Peyer's patch (tissue), 4 donors: ENCODE measurements around the gene GAS2L1. TPM values are rescaled to one million over a fixed set of nuclear protein-coding genes. Genes with fewer than 3 reads are reported as not detected.

Experiments used
- DNase-seq, 3 donors: peaks; one replicate each; pipeline ENCODE4 v3.0.0-alpha.2; 2017 to 2019
- H3K27ac ChIP-seq, 4 donors: fragments of 200-600 bp; sonication (generic); one replicate each; pipeline ENCODE4 v1.5.1; 2016 to 2019
- H3K27me3 ChIP-seq, 2 donors: fragments of 200-600 bp; sonication (generic); one replicate each; pipeline ENCODE4 v1.5.1; 2019
- H3K36me3 ChIP-seq, 3 donors: fragments of 200-600 bp; sonication (generic); one replicate each; pipeline ENCODE4 v1.5.1; 2016 to 2019
- H3K4me1 ChIP-seq, 4 donors: fragments of 200-600 bp; sonication (generic); one replicate each; pipeline ENCODE4 v1.5.1; 2016 to 2019
- H3K4me3 ChIP-seq, 4 donors: fragments of 200-600 bp; sonication (generic); 1 replicate in 3 of 4; 2 replicates in 1 of 4; pipeline ENCODE4 v1.5.1; 2016 to 2019; ENCODE audit warnings: mild to moderate bottlenecking in 1 of 4
- H3K9me3 ChIP-seq, 4 donors: fragments of 200-600 bp; sonication (generic); one replicate each; pipeline ENCODE4 v1.5.1; 2016 to 2019; ENCODE audit warnings: mild to moderate bottlenecking in 1 of 4
- POLR2A ChIP-seq, 2 donors: fragments of 450-650 bp; IDR thresholded peaks; one replicate each; pipeline ENCODE4 v1.5.1; 2017; ENCODE audit warnings: antibody characterized with exemption in 2 of 2, mild to moderate bottlenecking in 2 of 2, moderate library complexity in 2 of 2
- total RNA-seq, 4 donors: library from RNA; depleted of rRNA; stranded (reverse); fragments of >200 nt; gene quantifications; one replicate each; pipeline ENCODE4 v1.1.0, GENCODE V29; 2016
- TF ChIP-seq, protein P1 (sequence below), 6 experiments: fragments of 450-650 bp in 4 of 6; fragments of 200-600 bp in 2 of 6; sonication (generic) in 1 of 6; IDR thresholded peaks; one replicate each; pipeline ENCODE4 v1.5.1; 2017 to 2019; ENCODE audit warnings: antibody characterized with exemption in 6 of 6, mild to moderate bottlenecking in 3 of 6, moderate library complexity in 1 of 6

The GAS2L1 gene
- total RNA-seq, 4 donors from 2014 or later = 20.6 to 63.1 (median 35.6) TPM

DNA sequence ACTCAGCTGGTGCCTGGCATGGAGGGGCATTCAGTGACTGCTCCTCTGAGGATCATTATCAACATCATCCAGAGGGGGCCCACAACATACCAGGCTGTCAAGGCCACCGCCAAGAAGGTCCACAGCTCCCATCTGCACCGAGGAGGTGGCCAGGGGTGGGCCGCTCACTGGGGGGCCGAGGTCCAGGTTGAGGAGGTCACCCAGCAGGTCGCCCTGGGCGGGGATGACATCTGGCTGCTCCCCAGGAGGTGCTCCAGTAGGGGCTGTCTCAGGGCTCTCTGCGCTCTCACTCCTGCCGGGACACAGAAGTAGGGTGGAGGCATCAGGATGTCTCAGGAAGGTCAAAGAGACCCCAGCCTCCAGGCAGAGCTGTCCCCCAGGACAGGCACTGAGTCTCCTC is 34.1 kb downstream of the GAS2L1 start:
- Histone ChIP-seq H3K9me3 (no peaks in the 10 kb centered on the region), H3K36me3 (peaks cover 0 to 95% (median 0%) of the 10 kb centered on the region in 3 donors), H3K4me1 (no peaks in the 10 kb centered on the region), H3K27ac (no peak overlapping the region), H3K4me3 (no peak overlapping the region), H3K27me3 (no peaks in the 10 kb centered on the region)
- no peak for TF ChIP-seq POLR2A (IDR thresholded peaks at IDR 0.05)
- TF ChIP-seq, protein P1, sequence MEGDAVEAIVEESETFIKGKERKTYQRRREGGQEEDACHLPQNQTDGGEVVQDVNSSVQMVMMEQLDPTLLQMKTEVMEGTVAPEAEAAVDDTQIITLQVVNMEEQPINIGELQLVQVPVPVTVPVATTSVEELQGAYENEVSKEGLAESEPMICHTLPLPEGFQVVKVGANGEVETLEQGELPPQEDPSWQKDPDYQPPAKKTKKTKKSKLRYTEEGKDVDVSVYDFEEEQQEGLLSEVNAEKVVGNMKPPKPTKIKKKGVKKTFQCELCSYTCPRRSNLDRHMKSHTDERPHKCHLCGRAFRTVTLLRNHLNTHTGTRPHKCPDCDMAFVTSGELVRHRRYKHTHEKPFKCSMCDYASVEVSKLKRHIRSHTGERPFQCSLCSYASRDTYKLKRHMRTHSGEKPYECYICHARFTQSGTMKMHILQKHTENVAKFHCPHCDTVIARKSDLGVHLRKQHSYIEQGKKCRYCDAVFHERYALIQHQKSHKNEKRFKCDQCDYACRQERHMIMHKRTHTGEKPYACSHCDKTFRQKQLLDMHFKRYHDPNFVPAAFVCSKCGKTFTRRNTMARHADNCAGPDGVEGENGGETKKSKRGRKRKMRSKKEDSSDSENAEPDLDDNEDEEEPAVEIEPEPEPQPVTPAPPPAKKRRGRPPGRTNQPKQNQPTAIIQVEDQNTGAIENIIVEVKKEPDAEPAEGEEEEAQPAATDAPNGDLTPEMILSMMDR (IDR thresholded peaks at IDR 0.05) = no peak
- no peak for DNase-seq

DNA sequence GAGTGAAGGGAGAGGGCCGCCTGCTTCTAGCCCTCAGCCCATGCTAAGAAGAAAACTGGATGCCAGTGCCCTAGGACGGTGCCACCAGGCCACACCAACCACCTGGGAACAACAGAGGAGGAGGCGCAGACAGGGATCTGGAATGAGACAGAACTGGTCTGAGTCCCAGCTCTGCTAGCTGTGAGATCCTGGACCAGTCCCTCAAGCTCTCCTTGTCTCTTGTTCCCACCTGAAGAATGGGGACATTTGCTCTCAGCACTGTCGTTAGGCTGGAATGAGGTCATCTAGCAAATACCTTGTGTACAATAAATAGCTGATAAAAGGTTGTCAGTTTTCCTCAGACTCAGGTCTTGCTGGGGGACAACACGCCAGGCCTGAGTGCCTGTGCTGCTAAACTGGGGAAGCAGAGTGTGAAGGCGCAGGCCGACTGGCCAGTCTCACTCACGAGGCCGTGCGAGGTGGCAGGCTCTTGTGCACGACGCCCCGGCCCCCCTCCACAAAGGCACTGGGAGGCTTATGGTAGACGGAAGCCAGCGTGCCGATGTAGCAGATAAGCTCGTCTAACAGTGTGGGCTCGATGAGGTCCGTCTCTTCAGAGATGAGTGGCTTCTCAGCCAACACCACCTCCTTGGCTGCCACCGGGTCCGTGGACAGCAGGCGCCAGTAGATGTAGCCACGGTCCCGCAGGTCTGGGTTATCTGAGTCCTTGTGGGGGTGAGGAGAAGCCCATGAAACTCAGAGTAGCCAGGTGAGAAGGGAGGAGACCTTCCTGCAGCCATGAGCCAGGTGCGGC is 34.8 kb downstream of the GAS2L1 start:
- no peaks in the 10 kb centered on the region for H3K4me1 ChIP-seq
- no peak overlapping the region for H3K4me3 ChIP-seq
- H3K27ac ChIP-seq = no peak overlapping the region
- H3K9me3 ChIP-seq = no peaks in the 10 kb centered on the region
- TF ChIP-seq, protein P1 (IDR thresholded peaks at IDR 0.05) = no peak
- TF ChIP-seq POLR2A (IDR thresholded peaks at IDR 0.05) = no peak
- no peaks in the 10 kb centered on the region for H3K27me3 ChIP-seq
- DNase-seq = no peak
- H3K36me3 ChIP-seq = peaks cover 0 to 96% (median 0%) of the 10 kb centered on the region in 3 donors

DNA sequence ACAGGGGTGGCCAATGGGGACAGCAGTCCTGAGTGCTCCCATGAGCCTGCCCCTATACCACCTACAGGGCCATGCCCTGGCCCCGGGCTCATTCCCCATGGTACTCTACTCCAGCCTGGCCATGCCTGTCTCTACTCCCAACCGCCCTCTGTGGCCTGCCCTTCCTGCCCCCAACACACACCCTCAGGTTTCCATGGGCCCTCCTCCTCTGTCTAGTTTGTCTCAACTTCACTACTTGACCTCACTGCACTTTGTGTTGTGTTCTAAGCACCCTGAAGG is 35.3 kb downstream of the GAS2L1 start:
- Histone ChIP-seq H3K4me3 (no peak overlapping the region), H3K4me1 (no peaks in the 10 kb centered on the region), H3K36me3 (peaks cover 0 to 96% (median 0%) of the 10 kb centered on the region in 3 donors), H3K27me3 (no peaks in the 10 kb centered on the region), H3K9me3 (no peaks in the 10 kb centered on the region), H3K27ac (no peak overlapping the region)
- DNase-seq = no peak
- TF ChIP-seq, protein P1 (IDR thresholded peaks at IDR 0.05) = no peak
- TF ChIP-seq POLR2A (IDR thresholded peaks at IDR 0.05) = no peak

- no peak overlapping the region for H3K27ac ChIP-seq
- H3K9me3 ChIP-seq = no peaks in the 10 kb centered on the region
- H3K4me1 ChIP-seq = no peaks in the 10 kb centered on the region
- DNase-seq = no peak
- H3K27me3 ChIP-seq = no peaks in the 10 kb centered on the region
- H3K4me3 ChIP-seq = no peak overlapping the region
- no peak for TF ChIP-seq POLR2A (IDR thresholded peaks at IDR 0.05)
- TF ChIP-seq, protein P1 (IDR thresholded peaks at IDR 0.05) = no peak
- H3K36me3 ChIP-seq = peaks cover 0 to 96% (median 0%) of the 10 kb centered on the region in 3 donors
Observed at GRCh38 chr22:29342177-29342576, 35.7 kb downstream of the GAS2L1 start.

- TF ChIP-seq POLR2A (IDR thresholded peaks at IDR 0.05) = no peak
- TF ChIP-seq, protein P1 (IDR thresholded peaks at IDR 0.05) = no peak
- Histone ChIP-seq H3K27me3 (no peaks in the 10 kb centered on the region), H3K36me3 (peaks cover 0 to 96% (median 0%) of the 10 kb centered on the region in 3 donors), H3K9me3 (no peaks in the 10 kb centered on the region), H3K27ac (no peak overlapping the region), H3K4me3 (no peak overlapping the region), H3K4me1 (no peaks in the 10 kb centered on the region)
- DNase-seq = no peak
Observed at GRCh38 chr22:29342577-29343312, 36.3 kb downstream of the GAS2L1 start.
